Smooth muscle cell (in vitro differentiated cells): ENCODE results near the gene SLC46A1. TPM values are rescaled to one million over a fixed set of nuclear protein-coding genes. Genes with fewer than 3 reads are reported as not detected.

Experiments
- DNase-seq: peaks from one replicate; lab custom pipeline; 2025; ENCODE audit not compliant: unreplicated experiment; lab: John Stamatoyannopoulos, UW
- H2AFZ ChIP-seq: fragments of 200-600 bp; sonication (generic); 2 replicates; pipeline ENCODE4 v1.6.0; 2016; ENCODE audit warnings: antibody characterized with exemption, low read depth, mild to moderate bottlenecking
- H3F3A ChIP-seq: fragments of 200-600 bp; sonication (generic); 2 replicates; pipeline ENCODE4 v1.6.0; 2017; ENCODE audit warnings: antibody characterized with exemption, low read depth
- H3K27ac ChIP-seq: fragments of 200-600 bp; sonication (generic); 2 replicates; pipeline ENCODE4 v1.5.1; 2016; ENCODE audit warnings: low read depth, mild to moderate bottlenecking
- H3K27me3 ChIP-seq: fragments of 200-600 bp; sonication (generic); 2 replicates; pipeline ENCODE4 v1.6.1; 2016; ENCODE audit warnings: low read depth, mild to moderate bottlenecking
- H3K36me3 ChIP-seq: fragments of 200-600 bp; sonication (generic); 2 replicates; pipeline ENCODE4 v1.5.1; 2016; ENCODE audit warnings: low read depth
- H3K4me1 ChIP-seq: fragments of 200-600 bp; sonication (generic); 2 replicates; pipeline ENCODE4 v1.5.1; 2016; ENCODE audit warnings: low read depth
- H3K4me2 ChIP-seq: fragments of 200-600 bp; sonication (generic); 2 replicates; pipeline ENCODE4 v1.6.0; 2016; ENCODE audit warnings: mild to moderate bottlenecking
- H3K4me3 ChIP-seq: fragments of 200-600 bp; sonication (generic); 2 replicates; pipeline ENCODE4 v1.5.1; 2016; ENCODE audit warnings: mild to moderate bottlenecking
- H3K79me2 ChIP-seq: fragments of 200-600 bp; sonication (generic); 2 replicates; pipeline ENCODE4 v1.6.0; 2016; ENCODE audit warnings: low read depth, mild to moderate bottlenecking
- H3K9ac ChIP-seq: fragments of 200-600 bp; sonication (generic); 2 replicates; pipeline ENCODE4 v1.6.0; 2016; ENCODE audit warnings: low read depth
- H3K9me3 ChIP-seq: fragments of 200-600 bp; sonication (generic); replicated peaks from 2 replicates; pipeline ENCODE4 v1.5.1; 2016; ENCODE audit warnings: low read depth
- H4K20me1 ChIP-seq: fragments of 200-600 bp; sonication (generic); 2 replicates; pipeline ENCODE4 v1.6.0; 2016; ENCODE audit warnings: low read depth
- CTCF ChIP-seq: fragments of 200-600 bp; sonication (generic); IDR thresholded peaks from 2 replicates; pipeline ENCODE4 v1.5.1; 2017; ENCODE audit warnings: borderline replicate concordance, mild to moderate bottlenecking, antibody characterized with exemption; ENCODE audit not compliant: insufficient read depth, poor library complexity, severe bottlenecking
- WGBS: methylation state at CpG from one replicate; pipeline ENCODE4 v1.1.7; 2016; ENCODE audit warnings: low lambda C conversion rate; 5-methylcytosine and 5-hydroxymethylcytosine counted together
- polyA plus RNA-seq: library from polyadenylated mRNA; unstranded; fragments of >200 nt; fragmentation: Nextera tagmentation; extraction: Ambion mirVana; gene quantifications from 2 replicates; pipeline ENCODE4 v1.2.1, GENCODE V29; 2016
- total RNA-seq: library from RNA; depleted of rRNA; stranded (reverse); fragments of >200 nt; gene quantifications from 2 replicates; pipeline ENCODE4 v1.2.3, GENCODE V29; 2014

Gene SLC46A1
- total and polyA plus RNA-seq, 2 experiments from 2014 or later, result 7.0 to 20.9 TPM

DNA sequence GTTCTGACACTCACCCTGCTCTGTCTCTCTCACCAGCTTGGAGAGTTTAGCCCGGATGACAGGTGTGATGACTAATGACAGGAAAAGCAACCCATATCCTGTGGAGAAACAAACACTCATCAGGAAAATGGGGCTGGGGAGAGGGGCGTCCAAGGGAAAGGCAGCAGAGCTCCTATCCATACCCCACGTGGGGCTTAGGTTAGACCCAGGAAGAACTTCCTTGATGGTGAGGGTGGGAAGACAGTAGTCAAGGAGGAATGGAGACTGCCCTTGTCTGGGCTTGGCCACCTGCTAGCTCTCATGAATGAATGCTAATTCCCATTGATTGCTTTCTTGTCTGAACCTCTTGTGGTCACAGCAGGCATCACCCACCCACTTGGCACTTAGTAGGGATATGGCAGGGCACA, 3.8 kb downstream of the SLC46A1 start:
- no peak overlapping the region for H3K27ac ChIP-seq
- H3K4me2 ChIP-seq, result no peak overlapping the region
- no peaks in the 10 kb centered on the region for H3K79me2 ChIP-seq
- H3K9ac ChIP-seq, result no peak overlapping the region
- DNase-seq, result no peak
- H3K4me3 ChIP-seq, result no peak overlapping the region
- no peaks in the 10 kb centered on the region for H4K20me1 ChIP-seq
- H3K36me3 ChIP-seq, result no peaks in the 10 kb centered on the region
- WGBS, result 55% methylated on average over 3 of the region's 3 CpGs
- H3F3A ChIP-seq, result no peaks in the 10 kb centered on the region
- H3K9me3 ChIP-seq, result no peaks in the 10 kb centered on the region
- TF ChIP-seq CTCF, result no peak
- no peaks in the 10 kb centered on the region for H3K27me3 ChIP-seq
- no peak overlapping the region for H2AFZ ChIP-seq
- H3K4me1 ChIP-seq, result no peaks in the 10 kb centered on the region

- DNase-seq, result no peak
Measured at GRCh38 chr17:28399808-28400207, 6.2 kb downstream of the SLC46A1 start.

DNA sequence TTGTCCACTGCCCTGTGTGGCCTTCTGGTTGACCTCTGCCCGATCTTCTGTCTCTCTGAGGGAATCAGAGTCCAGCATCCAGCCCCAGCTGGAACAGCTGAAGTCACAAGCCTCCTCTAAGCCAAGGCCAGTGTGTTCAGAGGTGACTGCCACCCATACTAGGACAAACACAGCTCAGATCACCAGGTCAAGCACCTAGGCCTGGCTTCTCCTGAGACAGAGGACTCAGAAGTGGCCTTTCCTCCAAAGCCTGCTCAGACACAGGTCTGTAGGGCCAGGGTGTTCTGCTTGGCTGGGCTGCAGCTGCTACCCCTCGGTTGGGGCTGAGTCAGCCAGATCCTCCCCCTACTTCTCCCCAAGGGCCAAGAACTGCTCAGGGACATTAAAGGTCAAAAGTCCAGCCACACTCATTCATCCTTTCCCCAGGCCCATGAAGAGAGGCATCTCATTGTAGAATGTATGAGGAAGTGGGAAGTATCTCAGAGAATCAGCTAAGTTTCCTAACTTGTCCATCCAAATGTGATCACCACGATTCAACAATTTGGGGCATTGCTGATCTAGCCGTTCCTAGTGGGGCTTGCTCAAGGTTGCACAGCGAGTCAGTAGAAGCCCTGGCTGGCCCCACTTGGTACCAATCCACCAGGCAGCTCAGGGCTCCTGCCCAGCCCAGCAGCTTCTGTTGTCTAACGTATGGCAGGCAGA, 7.6 kb downstream of the SLC46A1 start:
- WGBS, result 82% methylated on average over 6 of the region's 6 CpGs

More at GRCh38 chr17:28399808-28400207, 6.2 kb downstream of the SLC46A1 start:
- TF ChIP-seq CTCF, result no peak
- H3K9me3 ChIP-seq, result no peaks in the 10 kb centered on the region
- no peaks in the 10 kb centered on the region for H3K27me3 ChIP-seq
- no peak overlapping the region for H3K27ac ChIP-seq
- H3K4me2 ChIP-seq, result no peak overlapping the region
- 98% methylated on average over 4 of the region's 4 CpGs for WGBS
- no peaks in the 10 kb centered on the region for H3K4me1 ChIP-seq
- no peak overlapping the region for H2AFZ ChIP-seq
- H3K9ac ChIP-seq, result no peak overlapping the region
- no peaks in the 10 kb centered on the region for H3K79me2 ChIP-seq
- no peaks in the 10 kb centered on the region for H3F3A ChIP-seq
- no peak overlapping the region for H3K4me3 ChIP-seq
- H3K36me3 ChIP-seq, result no peaks in the 10 kb centered on the region
- no peaks in the 10 kb centered on the region for H4K20me1 ChIP-seq

More for the DNA sequence above, 7.6 kb downstream of the SLC46A1 start:
- no peak for TF ChIP-seq CTCF
- Histone ChIP-seq H3K4me3 (no peak overlapping the region), H4K20me1 (no peaks in the 10 kb centered on the region), H3K27ac (no peak overlapping the region), H3K4me1 (no peaks in the 10 kb centered on the region), H3K27me3 (no peaks in the 10 kb centered on the region), H3K9me3 (no peaks in the 10 kb centered on the region), H3F3A (no peaks in the 10 kb centered on the region), H3K79me2 (no peaks in the 10 kb centered on the region), H2AFZ (no peak overlapping the region), H3K9ac (no peak overlapping the region), H3K36me3 (no peaks in the 10 kb centered on the region), H3K4me2 (no peak overlapping the region)
- no peak for DNase-seq
